Central memory CD8-positive, alpha-beta T cell (primary cell): ENCODE measurements around the gene ERBB4.

Source experiments
- ATAC-seq: fragments of 150-1000 bp; cut with Tn5 transposase; replicated peaks from 2 replicates; pipeline ENCODE4 v1.10.0; 2022; ENCODE audit warnings: mild to moderate bottlenecking, moderate FRiP score, moderate number of reproducible peaks; ENCODE audit not compliant: poor library complexity, severe bottlenecking; ENCODE audit errors: extremely low read depth
- DNase-seq, 2 donors: peaks; one replicate each; pipeline ENCODE4 v3.0.0; 2021; ENCODE audit warnings: low spot score in 2 of 2
- H3K27ac Mint-ChIP-seq: one replicate; pipeline ENCODE4 v1.8.0; 2022; ENCODE audit warnings: low read depth, mild to moderate bottlenecking, moderate library complexity, mixed read lengths
- H3K27me3 Mint-ChIP-seq: one replicate; pipeline ENCODE4 v1.8.0; 2022; ENCODE audit warnings: mixed read lengths
- H3K36me3 Mint-ChIP-seq: one replicate; pipeline ENCODE4 v1.8.0; 2022; ENCODE audit warnings: mild to moderate bottlenecking, moderate library complexity, mixed read lengths; ENCODE audit not compliant: insufficient read depth
- H3K4me1 Mint-ChIP-seq: one replicate; pipeline ENCODE4 v1.8.0; 2022; ENCODE audit warnings: mixed read lengths
- H3K4me3 Mint-ChIP-seq: one replicate; pipeline ENCODE4 v1.8.0; 2022; ENCODE audit warnings: mild to moderate bottlenecking, moderate library complexity, mixed read lengths
- H3K9me3 Mint-ChIP-seq: one replicate; pipeline ENCODE4 v1.8.0; 2022; ENCODE audit warnings: mixed read lengths

Gene ERBB4

DNA sequence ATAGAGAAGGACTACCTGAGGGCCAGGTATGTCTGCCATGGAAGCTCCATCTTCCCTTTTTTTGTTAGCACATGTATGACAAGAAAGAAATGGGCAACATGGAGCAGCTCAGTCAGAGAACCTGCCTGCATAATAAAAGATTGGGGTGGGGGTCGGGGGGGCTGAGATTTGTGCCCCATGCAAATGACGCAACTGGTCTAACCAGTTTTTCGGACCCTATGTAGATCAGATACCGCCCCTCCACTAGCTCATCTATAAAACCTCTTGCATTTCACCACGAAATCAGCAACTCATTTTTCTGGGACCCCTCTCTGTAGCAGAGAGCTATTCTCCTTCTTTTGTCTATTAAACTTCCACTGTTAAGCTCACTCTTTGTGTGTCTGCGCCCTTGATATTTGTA, 657.2 kb downstream of the ERBB4 start:
- no peaks in the 10 kb centered on the region for H3K36me3 Mint-ChIP-seq
- ATAC-seq, result no peak
- no peak overlapping the region for H3K4me3 Mint-ChIP-seq
- no peak overlapping the region for H3K27ac Mint-ChIP-seq
- H3K4me1 Mint-ChIP-seq, result no peaks in the 10 kb centered on the region
- peaks cover 11% of the 10 kb centered on the region for H3K9me3 Mint-ChIP-seq
- DNase-seq, result no peak
- no peaks in the 10 kb centered on the region for H3K27me3 Mint-ChIP-seq

DNA sequence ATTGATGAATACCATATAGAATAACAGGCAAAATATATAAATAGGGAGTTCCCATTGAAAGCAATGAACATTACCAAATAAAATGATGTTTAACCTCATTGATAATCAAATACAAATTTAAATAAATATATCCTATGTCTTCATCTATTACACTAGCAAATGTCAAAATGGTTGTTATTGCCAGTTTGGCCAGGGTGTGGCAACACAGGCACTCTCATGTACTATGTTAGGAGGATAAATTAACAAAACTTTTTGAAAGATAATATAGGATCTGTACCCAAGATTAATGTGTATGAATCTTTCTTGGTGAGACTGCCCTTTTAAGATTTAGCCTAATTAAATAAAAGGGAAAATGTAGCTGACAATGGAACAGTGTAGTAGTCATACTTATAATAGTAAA, 659.3 kb downstream of the ERBB4 start:
- no peaks in the 10 kb centered on the region for H3K36me3 Mint-ChIP-seq
- no peaks in the 10 kb centered on the region for H3K27me3 Mint-ChIP-seq
- H3K27ac Mint-ChIP-seq, result no peak overlapping the region
- H3K4me3 Mint-ChIP-seq, result no peak overlapping the region
- no peak for DNase-seq
- H3K4me1 Mint-ChIP-seq, result no peaks in the 10 kb centered on the region
- ATAC-seq, result no peak
- peaks cover 13% of the 10 kb centered on the region for H3K9me3 Mint-ChIP-seq

DNA sequence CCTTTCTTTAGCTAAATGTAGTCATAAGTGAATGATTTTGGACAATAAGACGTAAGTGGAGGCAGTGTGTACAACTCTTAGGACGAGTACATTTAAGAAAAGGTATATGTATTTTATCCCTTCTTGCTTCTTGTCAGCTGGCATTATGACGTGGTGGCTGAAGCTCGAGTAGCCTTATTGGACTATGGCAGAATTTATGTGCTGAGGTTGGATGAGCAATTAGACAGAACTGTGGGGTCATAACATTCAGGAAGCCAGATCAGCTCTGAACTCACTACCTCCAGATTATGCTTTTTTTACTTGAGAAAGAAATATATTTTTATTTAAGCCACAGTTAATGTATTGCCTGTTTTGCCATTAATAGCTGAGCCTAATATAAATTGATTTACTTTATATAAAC, 661.5 kb downstream of the ERBB4 start:
- Mint-ChIP-seq H3K4me3 (no peak overlapping the region), H3K9me3 (peaks cover 10% of the 10 kb centered on the region), H3K27ac (no peak overlapping the region), H3K4me1 (no peaks in the 10 kb centered on the region), H3K27me3 (no peaks in the 10 kb centered on the region), H3K36me3 (no peaks in the 10 kb centered on the region)
- no peak for ATAC-seq
- DNase-seq, result no peak

DNA sequence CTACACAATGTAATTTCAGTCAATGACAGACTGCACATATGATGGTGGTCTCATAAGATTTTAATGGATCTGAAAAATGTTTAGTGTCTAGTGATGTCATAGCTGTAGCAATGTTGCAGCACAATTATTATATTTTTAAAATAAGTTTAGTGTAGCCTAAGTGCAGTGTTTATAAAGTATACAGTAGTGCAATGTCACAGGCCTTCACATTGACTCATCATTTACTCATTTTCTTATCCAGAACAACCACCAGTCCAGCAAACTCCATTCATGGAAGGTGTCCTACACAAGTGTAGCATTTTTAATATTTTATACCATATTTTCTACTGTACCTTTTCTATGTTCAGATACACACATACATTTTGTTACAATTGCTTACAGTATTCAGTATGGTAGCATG, 663.1 kb downstream of the ERBB4 start:
- H3K4me1 Mint-ChIP-seq, result no peaks in the 10 kb centered on the region

DNA sequence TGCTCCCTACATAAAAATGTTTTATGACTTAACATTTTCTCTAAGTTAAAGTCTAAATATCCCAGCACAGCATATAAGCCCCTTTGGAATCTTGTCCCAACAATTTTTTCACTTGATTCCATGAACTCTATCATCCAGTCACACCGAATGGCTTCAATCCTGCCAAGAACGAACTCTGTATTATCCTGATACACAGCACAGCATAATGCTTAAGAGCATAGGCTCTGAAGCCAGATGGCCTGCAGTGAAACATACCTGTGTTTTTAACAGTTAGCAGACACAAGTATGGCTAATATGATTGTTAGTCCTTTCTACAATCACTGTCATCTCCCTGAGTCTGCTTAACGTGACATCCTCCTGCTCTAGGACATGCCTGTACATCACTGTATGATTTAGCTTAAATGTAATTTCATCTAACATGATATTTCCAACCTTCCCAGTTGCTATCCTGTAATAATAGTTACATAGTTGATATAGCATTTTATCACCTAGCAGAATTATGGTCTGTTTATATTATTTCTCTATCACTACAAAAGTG, 669.5 kb downstream of the ERBB4 start:
- Mint-ChIP-seq H3K36me3 (no peaks in the 10 kb centered on the region), H3K9me3 (peaks cover 15% of the 10 kb centered on the region), H3K4me1 (no peaks in the 10 kb centered on the region), H3K27ac (no peak overlapping the region), H3K4me3 (no peak overlapping the region), H3K27me3 (no peaks in the 10 kb centered on the region)
- DNase-seq (no peak), ATAC-seq (no peak)

More for the DNA sequence above, 663.1 kb downstream of the ERBB4 start:
- DNase-seq (no peak), ATAC-seq (no peak)
- Mint-ChIP-seq H3K27ac (no peak overlapping the region), H3K27me3 (no peaks in the 10 kb centered on the region), H3K9me3 (peaks cover 11% of the 10 kb centered on the region), H3K4me3 (no peak overlapping the region), H3K36me3 (no peaks in the 10 kb centered on the region)

DNA sequence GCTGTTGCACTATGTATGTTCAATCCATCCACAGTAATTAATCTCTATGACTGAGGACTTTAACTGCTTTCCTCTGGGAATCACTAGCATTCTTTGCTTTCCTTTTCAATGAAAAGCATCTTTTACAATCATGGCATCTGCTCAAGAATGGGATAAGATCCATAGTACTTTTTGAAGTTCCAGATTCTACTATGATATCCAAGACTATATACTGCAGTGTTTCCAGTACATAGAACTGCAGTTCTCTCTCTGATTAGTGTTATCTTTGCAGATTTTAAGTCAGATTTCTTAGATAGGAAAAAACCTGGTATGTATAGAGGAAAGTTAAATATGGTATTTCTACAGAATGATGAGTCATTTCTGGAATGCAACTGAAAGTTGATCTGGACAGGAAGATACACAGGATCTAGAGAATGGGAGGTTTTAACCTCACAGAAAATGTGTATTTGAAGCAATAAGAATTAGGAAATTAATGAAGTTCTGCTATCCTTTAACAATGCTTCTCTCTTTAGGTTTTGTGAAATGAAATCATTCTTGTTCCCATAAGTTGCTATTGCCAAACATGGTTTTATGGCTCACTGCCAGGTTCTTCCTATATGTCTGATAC, 670.7 kb downstream of the ERBB4 start:
- H3K36me3 Mint-ChIP-seq, result no peaks in the 10 kb centered on the region
- H3K27ac Mint-ChIP-seq, result no peak overlapping the region
- H3K4me3 Mint-ChIP-seq, result no peak overlapping the region
- no peaks in the 10 kb centered on the region for H3K4me1 Mint-ChIP-seq
- no peak for DNase-seq
- H3K9me3 Mint-ChIP-seq, result peaks cover 18% of the 10 kb centered on the region
- H3K27me3 Mint-ChIP-seq, result no peaks in the 10 kb centered on the region
- ATAC-seq, result no peak

DNA sequence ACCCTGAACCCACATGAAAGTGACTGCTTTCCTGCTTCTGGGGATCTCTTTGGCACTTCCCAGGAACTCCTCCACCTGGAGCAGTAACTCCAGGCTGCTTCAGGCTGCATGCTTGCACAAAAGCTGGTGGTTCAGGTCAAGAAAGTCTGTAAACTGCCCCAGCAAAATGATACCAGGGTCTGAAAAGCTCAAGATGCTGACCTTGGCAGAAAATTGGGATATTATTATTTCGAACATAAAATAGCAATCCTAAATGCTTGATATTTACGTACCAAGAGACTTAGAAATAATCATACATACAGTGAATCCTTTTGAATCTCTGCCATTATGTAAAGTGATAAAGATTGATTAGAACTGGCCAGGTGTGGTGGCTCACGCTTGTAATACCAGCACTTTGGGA, 674.3 kb downstream of the ERBB4 start:
- no peak overlapping the region for H3K4me3 Mint-ChIP-seq
- H3K27me3 Mint-ChIP-seq, result no peaks in the 10 kb centered on the region
- no peak overlapping the region for H3K27ac Mint-ChIP-seq
- no peak for ATAC-seq
- DNase-seq, result no peak
- peaks cover 12% of the 10 kb centered on the region for H3K9me3 Mint-ChIP-seq
- no peaks in the 10 kb centered on the region for H3K36me3 Mint-ChIP-seq
- no peaks in the 10 kb centered on the region for H3K4me1 Mint-ChIP-seq

DNA sequence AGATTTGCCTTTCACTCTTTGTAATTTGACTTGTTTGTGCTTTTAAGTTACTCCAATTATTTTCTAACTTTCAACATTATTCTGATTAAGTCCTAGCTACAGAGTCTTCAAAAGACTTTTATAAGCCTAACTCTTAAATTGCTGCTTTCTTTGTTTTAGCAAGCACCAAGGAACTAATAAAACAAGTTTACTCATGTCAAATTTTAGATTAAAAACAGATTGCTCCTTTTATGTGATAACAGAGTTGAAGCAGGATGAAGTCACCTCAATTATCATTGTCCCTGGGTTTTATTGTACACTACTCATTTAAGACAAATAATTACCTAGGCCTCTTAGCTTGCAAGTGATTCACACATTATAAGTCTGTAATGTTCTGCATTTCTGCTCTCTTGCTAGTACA, 678.4 kb downstream of the ERBB4 start:
- Mint-ChIP-seq H3K4me3 (no peak overlapping the region), H3K27ac (no peak overlapping the region), H3K36me3 (no peaks in the 10 kb centered on the region), H3K9me3 (peaks cover 10% of the 10 kb centered on the region), H3K27me3 (no peaks in the 10 kb centered on the region), H3K4me1 (no peaks in the 10 kb centered on the region)
- no peak for DNase-seq
- no peak for ATAC-seq

DNA sequence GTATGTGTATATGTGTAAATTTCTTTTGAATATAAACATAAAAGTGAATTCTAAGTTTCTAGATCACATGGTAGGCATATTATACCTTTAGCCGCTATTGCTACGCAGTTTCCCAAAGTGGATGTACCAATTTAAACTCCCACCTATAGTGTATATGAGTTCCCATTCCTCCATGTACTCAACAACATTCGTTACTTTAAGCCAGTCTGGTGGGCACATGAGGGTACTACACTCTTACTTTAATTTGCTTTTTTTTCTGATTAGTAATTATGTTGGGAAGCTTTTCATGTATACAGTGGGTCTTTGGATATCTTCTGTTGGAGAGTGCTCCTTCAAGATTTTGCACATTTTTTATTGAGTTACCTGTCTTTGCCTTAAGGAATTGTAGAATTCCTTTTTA, 683.8 kb downstream of the ERBB4 start:
- ATAC-seq, result no peak
- DNase-seq, result no peak
- Mint-ChIP-seq H3K27ac (no peak overlapping the region), H3K27me3 (no peaks in the 10 kb centered on the region), H3K4me3 (no peak overlapping the region), H3K36me3 (no peaks in the 10 kb centered on the region), H3K4me1 (no peaks in the 10 kb centered on the region), H3K9me3 (peaks cover 11% of the 10 kb centered on the region)

DNA sequence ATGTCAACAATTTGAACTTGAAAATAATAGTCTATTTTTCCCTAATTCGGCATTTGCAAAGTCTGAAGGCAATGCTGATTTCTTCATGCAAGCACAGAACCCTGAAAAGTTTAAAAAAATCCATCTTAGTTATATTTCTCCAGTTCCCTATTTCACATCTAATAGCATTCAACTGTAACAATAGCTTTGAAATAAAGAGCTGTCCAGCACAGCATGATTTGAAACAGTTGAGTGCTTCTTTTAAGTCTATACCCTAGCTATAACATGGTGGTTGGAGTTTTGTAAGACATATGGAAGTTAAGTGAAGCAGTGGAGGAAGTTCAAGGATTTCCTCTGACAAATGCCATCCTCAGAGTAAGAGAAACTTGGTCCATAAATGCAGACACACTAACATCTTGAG, 691.9 kb downstream of the ERBB4 start:
- H3K9me3 Mint-ChIP-seq, result no peaks in the 10 kb centered on the region
- no peak overlapping the region for H3K4me3 Mint-ChIP-seq
- ATAC-seq (no peak), DNase-seq (no peak)
- H3K27ac Mint-ChIP-seq, result no peak overlapping the region
- no peaks in the 10 kb centered on the region for H3K4me1 Mint-ChIP-seq
- no peaks in the 10 kb centered on the region for H3K36me3 Mint-ChIP-seq
- no peaks in the 10 kb centered on the region for H3K27me3 Mint-ChIP-seq

DNA sequence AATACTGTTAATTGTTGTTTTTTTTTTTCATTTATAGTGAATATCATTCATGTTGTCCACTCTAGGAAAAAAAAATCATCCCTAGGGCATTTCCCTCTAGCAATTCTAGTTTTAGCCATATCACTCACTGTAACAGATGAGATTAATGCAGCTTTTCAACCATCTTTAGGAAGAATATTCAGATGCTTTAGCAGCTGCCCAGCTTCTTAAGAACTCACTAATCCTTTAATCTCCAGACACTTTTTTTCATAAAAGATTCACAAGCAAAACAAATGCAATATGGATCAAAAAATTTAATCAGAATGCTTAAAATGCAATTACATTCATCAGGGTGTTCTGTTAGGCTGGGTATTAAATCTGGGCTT, 692.6 kb downstream of the ERBB4 start:
- Mint-ChIP-seq H3K27ac (no peak overlapping the region), H3K27me3 (no peaks in the 10 kb centered on the region), H3K36me3 (no peaks in the 10 kb centered on the region), H3K4me1 (no peaks in the 10 kb centered on the region), H3K9me3 (no peaks in the 10 kb centered on the region), H3K4me3 (no peak overlapping the region)
- no peak for ATAC-seq
- DNase-seq, result no peak

DNA sequence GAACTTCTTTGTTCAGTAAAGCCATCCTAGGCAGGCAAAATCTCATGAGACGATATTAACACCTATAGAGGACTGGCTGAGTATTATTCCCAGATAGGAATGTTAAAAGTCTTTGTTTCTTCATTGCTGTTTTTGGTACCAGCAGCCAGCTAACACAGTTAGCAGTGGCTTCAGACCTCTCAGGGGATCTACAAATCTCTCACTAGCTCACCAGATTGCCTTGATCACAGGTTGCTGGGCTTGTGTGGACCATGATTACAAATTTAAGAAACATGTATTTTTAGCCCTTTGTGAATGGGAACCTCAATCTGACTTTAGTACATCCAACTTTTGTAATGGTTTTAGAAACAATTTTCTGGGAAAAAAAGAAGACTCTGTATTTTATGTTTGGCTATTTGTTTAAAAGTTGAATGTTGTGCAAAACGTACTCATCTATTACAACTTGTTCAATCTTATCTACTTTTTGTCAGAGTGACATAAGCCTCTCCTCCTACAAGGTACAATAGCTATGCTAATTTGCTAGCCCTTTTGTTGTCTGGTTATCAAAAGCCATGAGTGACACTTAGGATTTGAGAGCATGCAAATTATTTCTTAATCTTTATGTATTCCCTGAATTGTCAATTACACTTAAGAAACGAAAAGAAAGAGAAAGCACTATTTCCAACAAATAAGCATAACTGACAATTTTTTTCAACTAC, 693.1 kb downstream of the ERBB4 start:
- no peaks in the 10 kb centered on the region for H3K36me3 Mint-ChIP-seq
- H3K9me3 Mint-ChIP-seq, result no peaks in the 10 kb centered on the region
- H3K4me1 Mint-ChIP-seq, result no peaks in the 10 kb centered on the region
- H3K27me3 Mint-ChIP-seq, result no peaks in the 10 kb centered on the region
- ATAC-seq (no peak), DNase-seq (no peak)
- no peak overlapping the region for H3K27ac Mint-ChIP-seq
- no peak overlapping the region for H3K4me3 Mint-ChIP-seq

DNA sequence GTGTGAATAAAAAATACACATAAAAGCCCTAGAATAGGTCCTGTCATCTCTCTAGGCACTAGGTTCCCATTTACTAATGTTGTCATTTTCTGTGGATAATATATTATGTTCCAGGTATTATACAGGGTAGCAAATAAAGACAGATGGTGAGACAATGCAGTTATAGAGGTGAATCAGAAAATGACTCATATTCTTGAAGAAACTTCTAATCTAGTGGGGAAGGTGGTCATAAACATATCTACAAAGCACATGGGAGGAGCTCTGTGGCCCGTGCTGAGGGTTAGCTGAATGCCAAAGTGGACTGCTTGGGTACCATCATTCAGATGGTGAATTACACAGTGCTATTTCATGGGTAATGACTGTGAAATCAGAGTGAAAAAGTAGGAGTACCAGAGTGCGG, 700.9 kb downstream of the ERBB4 start:
- Mint-ChIP-seq H3K27ac (no peak overlapping the region), H3K36me3 (peaks cover 2% of the 10 kb centered on the region), H3K4me3 (no peak overlapping the region), H3K4me1 (no peaks in the 10 kb centered on the region), H3K9me3 (peaks cover 23% of the 10 kb centered on the region), H3K27me3 (no peaks in the 10 kb centered on the region)
- DNase-seq (no peak), ATAC-seq (no peak)
